ENCODE measurements around the gene FLRT1.

FLRT1 gene

DNA sequence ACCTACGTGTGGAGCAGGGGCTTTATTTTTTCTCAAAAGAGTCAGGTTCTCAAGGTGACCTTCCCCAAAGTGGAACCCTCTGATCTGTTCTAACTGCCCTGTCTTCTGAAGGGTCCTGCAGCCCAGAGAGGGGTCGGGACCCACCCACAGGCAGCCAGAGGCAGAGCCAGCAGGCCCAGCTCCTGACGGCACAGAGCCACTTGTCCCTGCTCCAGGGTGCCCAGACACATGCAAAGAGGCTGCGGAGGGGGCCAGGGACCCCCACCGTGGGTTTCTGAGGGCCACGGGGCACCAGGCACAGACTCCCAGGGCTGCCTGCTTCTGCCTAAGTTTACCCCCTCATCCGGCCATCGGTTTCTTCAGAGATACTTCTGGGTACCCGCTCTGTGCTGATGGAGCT, 37.1 kb downstream of the FLRT1 start:
- no peaks in the 10 kb centered on the region for H3K9me3 ChIP-seq (ENCODE audit: control insufficient read depth in 1 of 2, low read length in 2 of 2)
- no peak overlapping the region for H3K4me3 ChIP-seq (ENCODE audit: low read depth in 1 of 2, low read length in 2 of 2)
- no peak overlapping the region for H3K9ac ChIP-seq (ENCODE audit: low read depth in 1 of 2, low read length in 2 of 2)
- no peaks in the 10 kb centered on the region for H3K36me3 ChIP-seq (ENCODE audit: control insufficient read depth in 1 of 2, insufficient read depth in 2 of 2, low read length in 2 of 2)
- no peaks in the 10 kb centered on the region for H3K4me1 ChIP-seq (ENCODE audit: control insufficient read depth in 1 of 2, insufficient read depth in 2 of 2, low read length in 2 of 2)
- H3K27ac ChIP-seq (ENCODE audit: low read depth, low read length): no peak overlapping the region
- no peaks in the 10 kb centered on the region for H3K27me3 ChIP-seq (ENCODE audit: control insufficient read depth in 1 of 2, insufficient read depth in 2 of 2, low read length in 2 of 2)

DNA sequence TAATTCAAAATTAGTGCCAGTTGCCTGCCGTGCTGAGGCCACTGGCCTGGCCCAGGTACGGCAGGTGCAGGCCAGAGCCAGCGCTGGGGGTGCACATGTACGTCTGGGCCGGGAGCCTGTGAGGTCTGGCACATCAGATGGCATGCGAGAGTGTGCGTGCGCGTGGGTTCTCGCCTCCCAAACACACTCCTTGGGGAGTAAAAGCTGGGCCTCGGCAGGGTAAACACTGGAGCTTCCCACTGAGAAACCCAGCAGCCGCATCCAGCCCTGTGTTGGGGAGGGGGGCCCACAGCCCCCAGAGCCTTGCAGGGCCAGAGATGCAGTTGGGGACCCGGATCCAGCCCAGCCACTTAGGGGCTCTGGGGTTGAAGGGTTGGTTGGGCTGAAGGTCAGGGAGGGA, 37.8 kb downstream of the FLRT1 start:
- Histone ChIP-seq H3K36me3 (ENCODE audit: control insufficient read depth in 1 of 2, insufficient read depth in 2 of 2, low read length in 2 of 2) (no peaks in the 10 kb centered on the region), H3K27me3 (ENCODE audit: control insufficient read depth in 1 of 2, insufficient read depth in 2 of 2, low read length in 2 of 2) (no peaks in the 10 kb centered on the region), H3K27ac (ENCODE audit: low read depth, low read length) (no peak overlapping the region), H3K9ac (ENCODE audit: low read depth in 1 of 2, low read length in 2 of 2) (no peak overlapping the region), H3K4me3 (ENCODE audit: low read depth in 1 of 2, low read length in 2 of 2) (no peak overlapping the region), H3K4me1 (ENCODE audit: control insufficient read depth in 1 of 2, insufficient read depth in 2 of 2, low read length in 2 of 2) (no peaks in the 10 kb centered on the region), H3K9me3 (ENCODE audit: control insufficient read depth in 1 of 2, low read length in 2 of 2) (no peaks in the 10 kb centered on the region)

DNA sequence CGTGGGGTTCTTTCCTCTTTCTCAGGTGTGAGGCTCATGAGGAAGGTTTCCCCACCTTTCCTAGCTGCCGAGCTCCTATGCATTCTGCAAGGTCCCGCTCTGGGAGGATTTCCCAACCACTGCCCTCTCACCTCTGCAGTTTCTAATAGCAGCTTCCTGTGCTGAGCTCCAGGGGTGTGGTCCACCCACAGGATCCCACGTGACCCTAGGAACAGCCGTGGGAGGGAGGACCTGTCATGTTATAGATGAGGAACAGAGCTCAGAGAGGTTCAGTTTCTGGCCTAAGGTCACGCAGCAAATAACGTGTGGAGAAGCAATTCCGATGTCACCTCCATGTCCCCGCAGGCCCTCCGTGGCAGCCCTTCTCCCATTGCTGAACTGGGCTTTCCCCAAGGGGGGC, 38.5 kb downstream of the FLRT1 start:
- H3K4me1 ChIP-seq (ENCODE audit: control insufficient read depth in 1 of 2, insufficient read depth in 2 of 2, low read length in 2 of 2): no peaks in the 10 kb centered on the region

DNA sequence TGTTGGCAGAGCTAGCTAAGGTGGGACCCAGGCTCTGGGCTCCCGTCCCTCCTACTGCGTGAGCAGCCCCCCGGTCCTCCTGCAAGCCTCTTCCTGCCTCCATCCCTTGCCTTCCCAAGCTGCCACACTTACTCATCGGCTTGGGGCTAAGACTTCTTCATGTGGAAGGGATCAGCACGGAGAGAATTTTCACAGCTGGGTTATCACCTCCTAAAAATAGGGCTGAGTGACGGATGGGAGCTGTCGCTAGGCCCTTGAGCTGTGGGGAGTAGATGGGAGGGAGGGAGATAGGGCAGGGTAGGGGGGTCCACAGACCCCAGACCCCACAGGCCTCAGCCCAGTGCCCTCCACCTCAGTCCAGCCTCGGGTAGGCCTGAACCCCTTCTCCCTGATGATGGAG, 41.0 kb downstream of the FLRT1 start:
- Histone ChIP-seq H3K9ac (ENCODE audit: low read depth in 1 of 2, low read length in 2 of 2) (no peak overlapping the region), H3K27me3 (ENCODE audit: control insufficient read depth in 1 of 2, insufficient read depth in 2 of 2, low read length in 2 of 2) (no peaks in the 10 kb centered on the region), H3K36me3 (ENCODE audit: control insufficient read depth in 1 of 2, insufficient read depth in 2 of 2, low read length in 2 of 2) (no peaks in the 10 kb centered on the region), H3K4me1 (ENCODE audit: control insufficient read depth in 1 of 2, insufficient read depth in 2 of 2, low read length in 2 of 2) (no peaks in the 10 kb centered on the region), H3K9me3 (ENCODE audit: control insufficient read depth in 1 of 2, low read length in 2 of 2) (no peaks in the 10 kb centered on the region), H3K4me3 (ENCODE audit: low read depth in 1 of 2, low read length in 2 of 2) (no peak overlapping the region), H3K27ac (ENCODE audit: low read depth, low read length) (no peak overlapping the region)

More for the DNA sequence above, 38.5 kb downstream of the FLRT1 start:
- H3K36me3 ChIP-seq (ENCODE audit: control insufficient read depth in 1 of 2, insufficient read depth in 2 of 2, low read length in 2 of 2): no peaks in the 10 kb centered on the region
- H3K9me3 ChIP-seq (ENCODE audit: control insufficient read depth in 1 of 2, low read length in 2 of 2): no peaks in the 10 kb centered on the region
- H3K4me3 ChIP-seq (ENCODE audit: low read depth in 1 of 2, low read length in 2 of 2): no peak overlapping the region
- H3K27me3 ChIP-seq (ENCODE audit: control insufficient read depth in 1 of 2, insufficient read depth in 2 of 2, low read length in 2 of 2): no peaks in the 10 kb centered on the region
- H3K9ac ChIP-seq (ENCODE audit: low read depth in 1 of 2, low read length in 2 of 2): no peak overlapping the region
- H3K27ac ChIP-seq (ENCODE audit: low read depth, low read length): no peak overlapping the region

DNA sequence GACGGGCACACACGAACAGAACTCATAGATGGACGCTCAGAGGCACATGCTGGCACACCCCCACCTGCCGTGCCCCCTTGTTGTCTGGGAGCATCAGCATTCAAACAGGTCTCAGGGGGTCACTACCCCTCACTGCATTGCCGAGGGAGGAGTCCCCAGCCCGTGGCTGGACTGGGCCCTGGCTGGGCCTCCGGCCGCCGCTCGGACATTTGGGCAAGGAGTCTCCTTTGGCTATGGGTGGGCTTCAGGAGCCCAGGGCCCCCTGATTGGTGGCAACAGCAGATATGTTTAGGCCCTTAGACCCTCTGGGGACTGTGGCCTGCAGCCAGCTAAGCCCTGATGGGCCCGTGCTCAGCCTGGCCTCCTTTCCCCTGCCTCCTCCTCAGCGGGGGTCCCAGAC, 41.9 kb downstream of the FLRT1 start:
- Histone ChIP-seq H3K9ac (ENCODE audit: low read depth in 1 of 2, low read length in 2 of 2) (no peak overlapping the region), H3K4me1 (ENCODE audit: control insufficient read depth in 1 of 2, insufficient read depth in 2 of 2, low read length in 2 of 2) (no peaks in the 10 kb centered on the region)

DNA sequence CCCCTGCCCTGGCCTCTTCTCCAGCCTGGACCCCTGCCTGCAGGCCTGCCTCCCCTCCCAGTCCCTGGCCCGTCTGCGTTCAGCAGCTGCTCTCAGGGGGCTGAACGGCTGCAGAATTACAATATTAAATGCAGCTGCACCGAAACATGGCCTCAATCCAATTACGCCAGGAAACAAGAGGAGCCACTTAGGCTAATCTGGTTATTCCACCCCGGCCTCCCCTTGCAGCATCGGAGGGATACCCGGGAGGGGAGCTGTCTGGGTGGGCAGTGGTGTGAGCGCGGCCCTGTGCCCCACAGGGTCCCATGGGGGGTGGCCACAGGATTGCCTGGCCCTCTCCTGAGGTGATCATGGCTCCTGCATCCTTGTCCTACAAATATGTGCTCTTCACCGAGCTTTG, 42.6 kb downstream of the FLRT1 start:
- H3K27me3 ChIP-seq (ENCODE audit: control insufficient read depth in 1 of 2, insufficient read depth in 2 of 2, low read length in 2 of 2): no peaks in the 10 kb centered on the region
- H3K9ac ChIP-seq (ENCODE audit: low read depth in 1 of 2, low read length in 2 of 2): no peak overlapping the region
- no peaks in the 10 kb centered on the region for H3K4me1 ChIP-seq (ENCODE audit: control insufficient read depth in 1 of 2, insufficient read depth in 2 of 2, low read length in 2 of 2)
- H3K9me3 ChIP-seq (ENCODE audit: control insufficient read depth in 1 of 2, low read length in 2 of 2): no peaks in the 10 kb centered on the region
- H3K27ac ChIP-seq (ENCODE audit: low read depth, low read length): no peak overlapping the region
- H3K36me3 ChIP-seq (ENCODE audit: control insufficient read depth in 1 of 2, insufficient read depth in 2 of 2, low read length in 2 of 2): no peaks in the 10 kb centered on the region
- H3K4me3 ChIP-seq (ENCODE audit: low read depth in 1 of 2, low read length in 2 of 2): no peak overlapping the region

More for the DNA sequence above, 41.9 kb downstream of the FLRT1 start:
- no peaks in the 10 kb centered on the region for H3K27me3 ChIP-seq (ENCODE audit: control insufficient read depth in 1 of 2, insufficient read depth in 2 of 2, low read length in 2 of 2)
- H3K4me3 ChIP-seq (ENCODE audit: low read depth in 1 of 2, low read length in 2 of 2): no peak overlapping the region
- no peak overlapping the region for H3K27ac ChIP-seq (ENCODE audit: low read depth, low read length)
- H3K36me3 ChIP-seq (ENCODE audit: control insufficient read depth in 1 of 2, insufficient read depth in 2 of 2, low read length in 2 of 2): no peaks in the 10 kb centered on the region
- H3K9me3 ChIP-seq (ENCODE audit: control insufficient read depth in 1 of 2, low read length in 2 of 2): no peaks in the 10 kb centered on the region

DNA sequence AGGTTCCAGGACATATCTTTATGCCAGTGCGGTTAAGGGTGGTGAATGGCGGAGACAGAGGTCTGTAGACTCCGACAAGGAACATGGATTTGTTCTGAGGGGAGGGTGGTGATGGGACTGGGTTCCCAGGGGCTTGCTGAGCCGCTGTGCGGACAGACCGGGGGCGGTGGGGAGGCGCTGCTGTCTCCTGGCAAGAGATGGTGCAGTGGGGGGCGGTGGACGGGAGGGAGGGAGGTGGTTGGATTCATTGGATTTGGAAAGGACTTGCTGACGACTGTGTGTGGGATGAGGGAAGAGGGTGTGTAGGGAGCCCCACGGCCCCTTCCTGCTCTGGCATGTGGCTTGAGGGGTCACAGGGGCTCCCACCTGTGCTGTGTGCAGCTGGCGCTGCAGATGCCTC, 43.2 kb downstream of the FLRT1 start:
- no peak overlapping the region for H3K9ac ChIP-seq (ENCODE audit: low read depth in 1 of 2, low read length in 2 of 2)
- H3K9me3 ChIP-seq (ENCODE audit: control insufficient read depth in 1 of 2, low read length in 2 of 2): no peaks in the 10 kb centered on the region
- H3K4me3 ChIP-seq (ENCODE audit: low read depth in 1 of 2, low read length in 2 of 2): no peak overlapping the region
- H3K4me1 ChIP-seq (ENCODE audit: control insufficient read depth in 1 of 2, insufficient read depth in 2 of 2, low read length in 2 of 2): no peaks in the 10 kb centered on the region
- no peaks in the 10 kb centered on the region for H3K36me3 ChIP-seq (ENCODE audit: control insufficient read depth in 1 of 2, insufficient read depth in 2 of 2, low read length in 2 of 2)
- no peaks in the 10 kb centered on the region for H3K27me3 ChIP-seq (ENCODE audit: control insufficient read depth in 1 of 2, insufficient read depth in 2 of 2, low read length in 2 of 2)
- no peak overlapping the region for H3K27ac ChIP-seq (ENCODE audit: low read depth, low read length)

DNA sequence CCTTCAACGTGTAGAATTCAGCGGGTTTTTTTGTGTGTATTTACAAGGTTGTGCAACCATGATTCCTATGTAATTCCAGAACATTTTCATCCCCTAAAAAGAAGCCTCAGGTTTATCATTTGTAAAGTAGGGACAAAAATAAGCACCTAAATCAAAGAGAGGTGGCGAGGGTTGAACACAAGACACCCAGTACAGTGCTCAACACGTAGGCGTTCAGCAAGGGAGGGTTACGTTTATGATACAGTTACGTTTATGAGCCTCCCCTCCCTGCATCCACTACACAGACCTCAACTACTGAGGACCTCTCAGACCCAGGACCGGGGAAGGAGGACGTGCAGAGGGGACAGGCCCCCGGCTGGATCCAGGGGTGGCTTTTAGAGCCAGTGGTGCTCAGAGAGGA, 44.7 kb downstream of the FLRT1 start:
- H3K4me3 ChIP-seq (ENCODE audit: low read depth in 1 of 2, low read length in 2 of 2): no peak overlapping the region
- H3K27ac ChIP-seq (ENCODE audit: low read depth, low read length): no peak overlapping the region
- no peaks in the 10 kb centered on the region for H3K4me1 ChIP-seq (ENCODE audit: control insufficient read depth in 1 of 2, insufficient read depth in 2 of 2, low read length in 2 of 2)
- no peaks in the 10 kb centered on the region for H3K9me3 ChIP-seq (ENCODE audit: control insufficient read depth in 1 of 2, low read length in 2 of 2)
- H3K36me3 ChIP-seq (ENCODE audit: control insufficient read depth in 1 of 2, insufficient read depth in 2 of 2, low read length in 2 of 2): no peaks in the 10 kb centered on the region
- no peak overlapping the region for H3K9ac ChIP-seq (ENCODE audit: low read depth in 1 of 2, low read length in 2 of 2)
- H3K27me3 ChIP-seq (ENCODE audit: control insufficient read depth in 1 of 2, insufficient read depth in 2 of 2, low read length in 2 of 2): no peaks in the 10 kb centered on the region

DNA sequence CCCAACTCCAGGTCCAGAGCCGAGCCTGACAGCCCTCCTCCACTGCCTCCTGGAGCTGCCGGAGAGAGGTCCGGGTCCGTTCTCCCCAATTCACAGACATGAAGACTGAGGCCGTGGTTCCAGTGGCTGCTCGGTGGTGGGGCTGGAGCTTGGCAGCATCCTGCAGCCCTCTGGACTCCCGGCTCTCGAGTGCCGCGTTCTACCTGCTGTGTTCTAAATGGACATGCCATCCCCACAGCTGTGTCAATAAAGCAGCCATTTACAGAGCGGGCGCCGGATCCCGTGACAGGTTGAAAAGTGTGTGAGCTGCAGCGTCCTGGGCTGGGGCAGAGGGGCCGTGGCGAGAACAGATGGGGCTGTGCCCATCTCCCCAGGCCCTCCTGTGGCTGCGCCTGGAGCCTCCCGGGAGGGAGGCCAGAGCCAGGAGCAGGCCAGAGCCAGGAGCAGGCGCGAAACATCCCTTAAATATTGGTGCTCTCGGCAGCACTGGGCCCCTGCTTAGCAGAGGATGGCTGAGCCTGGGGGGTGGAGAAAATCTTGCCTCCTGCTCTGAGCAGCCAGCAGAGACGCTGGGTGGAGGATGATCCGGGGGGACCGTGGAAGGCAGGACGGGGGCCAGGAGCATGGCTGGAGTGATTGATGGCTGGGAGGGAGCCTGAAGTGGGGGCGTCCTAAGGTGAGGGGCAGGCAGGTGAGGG, 46.2 kb downstream of the FLRT1 start:
- no peak overlapping the region for H3K4me3 ChIP-seq (ENCODE audit: low read depth in 1 of 2, low read length in 2 of 2)
- H3K9me3 ChIP-seq (ENCODE audit: control insufficient read depth in 1 of 2, low read length in 2 of 2): no peaks in the 10 kb centered on the region
- no peak overlapping the region for H3K27ac ChIP-seq (ENCODE audit: low read depth, low read length)
- no peaks in the 10 kb centered on the region for H3K27me3 ChIP-seq (ENCODE audit: control insufficient read depth in 1 of 2, insufficient read depth in 2 of 2, low read length in 2 of 2)
- H3K9ac ChIP-seq (ENCODE audit: low read depth in 1 of 2, low read length in 2 of 2): no peak overlapping the region
- H3K36me3 ChIP-seq (ENCODE audit: control insufficient read depth in 1 of 2, insufficient read depth in 2 of 2, low read length in 2 of 2): no peaks in the 10 kb centered on the region
- no peaks in the 10 kb centered on the region for H3K4me1 ChIP-seq (ENCODE audit: control insufficient read depth in 1 of 2, insufficient read depth in 2 of 2, low read length in 2 of 2)

DNA sequence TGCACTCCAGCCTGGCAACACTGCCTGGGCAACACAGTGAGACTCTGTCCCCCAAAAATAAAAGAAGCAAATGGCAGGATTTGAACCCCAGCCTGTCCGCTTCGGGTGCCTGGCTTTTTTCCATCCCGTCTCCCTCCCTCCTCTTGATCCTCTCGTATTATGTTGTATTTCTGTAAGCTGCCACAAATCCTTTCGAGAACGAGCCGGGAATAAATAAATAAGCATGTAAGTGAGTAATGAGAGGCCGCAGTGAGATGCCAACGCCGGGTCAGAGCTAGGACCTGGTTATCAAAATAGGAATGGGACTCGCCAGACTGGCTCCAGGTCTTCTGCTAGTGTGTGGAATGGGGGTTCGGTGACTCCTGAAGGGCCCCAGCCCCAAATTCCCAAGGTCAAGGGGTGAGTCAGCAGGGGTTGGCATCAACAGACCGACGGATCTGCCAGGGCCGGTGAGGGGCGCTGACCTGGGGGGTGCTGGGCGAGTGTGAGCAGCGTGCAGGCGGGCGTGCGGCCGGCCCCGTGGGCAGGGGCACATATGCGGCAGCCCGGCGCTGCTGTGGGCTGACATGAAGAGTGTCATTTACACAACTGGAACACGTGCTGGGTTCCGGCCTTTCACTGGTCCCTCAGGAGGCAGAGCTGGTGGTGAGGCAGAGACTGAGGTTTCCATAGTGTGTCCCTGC, 47.8 kb downstream of the FLRT1 start:
- Histone ChIP-seq H3K27ac (ENCODE audit: low read depth, low read length) (no peak overlapping the region), H3K36me3 (ENCODE audit: control insufficient read depth in 1 of 2, insufficient read depth in 2 of 2, low read length in 2 of 2) (no peaks in the 10 kb centered on the region), H3K9ac (ENCODE audit: low read depth in 1 of 2, low read length in 2 of 2) (no peak overlapping the region), H3K4me1 (ENCODE audit: control insufficient read depth in 1 of 2, insufficient read depth in 2 of 2, low read length in 2 of 2) (no peaks in the 10 kb centered on the region), H3K4me3 (ENCODE audit: low read depth in 1 of 2, low read length in 2 of 2) (no peak overlapping the region), H3K9me3 (ENCODE audit: control insufficient read depth in 1 of 2, low read length in 2 of 2) (no peaks in the 10 kb centered on the region), H3K27me3 (ENCODE audit: control insufficient read depth in 1 of 2, insufficient read depth in 2 of 2, low read length in 2 of 2) (no peaks in the 10 kb centered on the region)

Measured in duodenal mucosa (tissue), 2 donors.